NB4 (cell line): Measurements from ENCODE around the gene MIDN.

Source experiments
- DNase-seq: peaks from one replicate; pipeline ENCODE4 v3.0.0; 2010; ENCODE audit warnings: low read depth
- H3K4me3 ChIP-seq: one replicate; pipeline ENCODE4 v1.5.1; 2011; ENCODE audit warnings: mild to moderate bottlenecking, low read depth, low read length, moderate library complexity
- MYC ChIP-seq: IDR thresholded peaks from 2 replicates; pipeline ENCODE4 v1.6.1; 2011; ENCODE audit warnings: low read depth, low read length
- POLR2A ChIP-seq: IDR thresholded peaks from 2 replicates; pipeline ENCODE4 v1.6.1; 2011; ENCODE audit warnings: mild to moderate bottlenecking; ENCODE audit not compliant: insufficient read length; ENCODE audit errors: extremely low read depth
- TF ChIP-seq, protein P1 (sequence below): IDR thresholded peaks from 2 replicates; pipeline ENCODE4 v1.6.1; 2011; ENCODE audit warnings: low read depth, low read length
- TF ChIP-seq, protein P2 (sequence below): IDR thresholded peaks from one replicate; pipeline ENCODE4 v1.5.1; 2012; ENCODE audit warnings: low read depth, low read length

MIDN gene

DNA sequence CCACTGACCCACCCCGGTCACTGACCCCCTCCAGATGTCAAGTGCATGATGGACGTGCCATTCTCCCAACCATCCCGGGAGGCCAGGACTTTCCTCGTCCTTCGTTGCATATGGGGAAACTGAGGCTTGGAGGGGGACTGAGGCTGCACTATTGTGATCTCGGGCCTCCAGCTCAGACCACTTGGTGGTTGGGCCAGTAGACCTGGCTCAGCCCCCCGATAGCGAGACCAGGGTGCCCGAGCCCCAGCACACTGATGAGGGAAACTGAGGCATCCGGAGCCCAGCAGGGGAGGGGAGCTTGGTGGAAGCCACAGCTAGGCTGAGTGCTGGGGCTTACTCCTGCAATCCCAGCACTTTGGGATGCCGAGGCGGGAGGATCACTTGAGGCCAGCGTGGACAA lies 47.7 kb downstream of the MIDN start:
- no peak for DNase-seq
- TF ChIP-seq, protein P1, sequence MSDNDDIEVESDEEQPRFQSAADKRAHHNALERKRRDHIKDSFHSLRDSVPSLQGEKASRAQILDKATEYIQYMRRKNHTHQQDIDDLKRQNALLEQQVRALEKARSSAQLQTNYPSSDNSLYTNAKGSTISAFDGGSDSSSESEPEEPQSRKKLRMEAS: no peak
- TF ChIP-seq, protein P2, sequence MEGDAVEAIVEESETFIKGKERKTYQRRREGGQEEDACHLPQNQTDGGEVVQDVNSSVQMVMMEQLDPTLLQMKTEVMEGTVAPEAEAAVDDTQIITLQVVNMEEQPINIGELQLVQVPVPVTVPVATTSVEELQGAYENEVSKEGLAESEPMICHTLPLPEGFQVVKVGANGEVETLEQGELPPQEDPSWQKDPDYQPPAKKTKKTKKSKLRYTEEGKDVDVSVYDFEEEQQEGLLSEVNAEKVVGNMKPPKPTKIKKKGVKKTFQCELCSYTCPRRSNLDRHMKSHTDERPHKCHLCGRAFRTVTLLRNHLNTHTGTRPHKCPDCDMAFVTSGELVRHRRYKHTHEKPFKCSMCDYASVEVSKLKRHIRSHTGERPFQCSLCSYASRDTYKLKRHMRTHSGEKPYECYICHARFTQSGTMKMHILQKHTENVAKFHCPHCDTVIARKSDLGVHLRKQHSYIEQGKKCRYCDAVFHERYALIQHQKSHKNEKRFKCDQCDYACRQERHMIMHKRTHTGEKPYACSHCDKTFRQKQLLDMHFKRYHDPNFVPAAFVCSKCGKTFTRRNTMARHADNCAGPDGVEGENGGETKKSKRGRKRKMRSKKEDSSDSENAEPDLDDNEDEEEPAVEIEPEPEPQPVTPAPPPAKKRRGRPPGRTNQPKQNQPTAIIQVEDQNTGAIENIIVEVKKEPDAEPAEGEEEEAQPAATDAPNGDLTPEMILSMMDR: no peak
- no peak for TF ChIP-seq POLR2A
- no peak for TF ChIP-seq MYC
- H3K4me3 ChIP-seq: no peak overlapping the region

DNA sequence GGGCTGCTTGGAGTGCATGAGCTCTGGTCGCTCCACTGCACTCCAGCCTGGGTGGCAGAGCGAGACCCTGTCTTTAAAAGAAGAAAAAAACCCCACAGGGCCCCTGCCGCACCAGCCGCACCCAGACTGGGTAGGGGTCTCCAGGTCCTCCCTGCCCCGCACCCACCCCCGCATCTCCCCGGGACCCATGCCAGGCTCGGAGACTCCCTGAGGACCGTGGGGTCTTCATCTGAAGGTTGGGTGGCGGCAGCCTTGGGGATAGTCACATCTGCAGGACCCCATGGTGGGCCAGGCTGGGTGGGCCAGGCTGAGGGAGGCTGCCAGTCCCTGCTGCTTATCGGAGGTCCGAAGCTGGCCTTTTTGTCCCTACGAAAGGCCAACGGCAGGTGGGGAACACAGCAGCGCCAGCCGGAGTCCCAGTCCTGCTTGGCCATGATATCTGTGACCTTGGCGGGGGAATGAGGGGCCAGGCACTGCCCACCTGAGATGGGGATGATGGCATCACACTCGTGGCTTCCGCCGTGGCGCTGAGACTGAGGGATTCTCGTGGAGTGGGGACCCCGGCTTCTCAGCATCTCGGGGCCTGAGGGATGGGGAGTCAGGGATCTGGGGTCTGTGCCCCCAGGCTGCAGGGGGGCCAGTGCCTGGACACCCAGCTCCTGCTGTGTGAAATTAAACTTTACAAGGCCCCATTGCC lies 48.3 kb downstream of the MIDN start:
- no peak overlapping the region for H3K4me3 ChIP-seq
- TF ChIP-seq POLR2A: no peak
- TF ChIP-seq, protein P2: no peak
- TF ChIP-seq MYC: no peak
- TF ChIP-seq, protein P1: no peak
- no peak for DNase-seq

DNA sequence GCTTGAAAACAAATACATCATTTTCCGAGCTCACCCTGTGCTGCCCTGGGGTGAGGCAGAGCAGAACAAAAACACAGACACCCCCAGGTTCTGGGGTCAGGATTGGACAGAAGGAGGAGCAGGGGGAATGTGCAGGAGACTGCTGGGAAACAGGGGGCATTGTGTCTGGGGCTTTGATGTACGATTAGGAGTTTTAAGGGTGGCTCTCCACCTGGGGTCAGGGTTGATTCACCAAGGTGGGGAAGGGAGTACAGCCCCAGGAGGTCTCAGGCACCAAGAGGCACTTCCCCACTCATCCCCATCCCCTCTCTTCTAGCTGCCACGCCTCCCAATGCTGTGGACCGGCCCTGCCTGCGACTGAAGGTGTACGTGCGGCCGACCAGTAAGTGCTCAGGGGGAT lies 49.9 kb downstream of the MIDN start:
- TF ChIP-seq, protein P2: no peak
- TF ChIP-seq, protein P1: no peak
- TF ChIP-seq POLR2A: no peak
- TF ChIP-seq MYC: no peak
- no peak overlapping the region for H3K4me3 ChIP-seq
- DNase-seq: no peak

DNA sequence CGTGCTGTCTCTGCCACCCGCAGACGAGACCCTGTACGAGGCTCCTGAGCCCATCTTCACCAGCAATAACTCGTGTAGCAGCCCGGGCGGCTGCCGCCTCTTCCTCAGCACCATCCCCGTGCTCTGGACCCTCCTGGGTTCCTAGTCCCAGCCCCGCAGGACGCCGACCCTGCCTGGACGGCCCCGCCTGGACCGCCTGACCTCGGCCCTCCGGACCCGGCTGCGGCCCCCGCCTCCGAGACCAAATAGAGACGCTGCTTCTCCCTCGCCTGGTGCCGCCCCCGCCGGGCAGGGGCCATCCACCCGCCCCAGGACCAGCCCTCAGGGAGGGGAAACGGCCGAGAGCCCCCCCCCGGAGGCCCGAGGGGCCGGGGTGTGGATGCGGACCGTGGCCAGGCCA lies 51.4 kb downstream of the MIDN start:
- no peak for DNase-seq
- no peak overlapping the region for H3K4me3 ChIP-seq
- TF ChIP-seq MYC: no peak
- TF ChIP-seq, protein P1: no peak
- TF ChIP-seq POLR2A: no peak
- TF ChIP-seq, protein P2: no peak

DNA sequence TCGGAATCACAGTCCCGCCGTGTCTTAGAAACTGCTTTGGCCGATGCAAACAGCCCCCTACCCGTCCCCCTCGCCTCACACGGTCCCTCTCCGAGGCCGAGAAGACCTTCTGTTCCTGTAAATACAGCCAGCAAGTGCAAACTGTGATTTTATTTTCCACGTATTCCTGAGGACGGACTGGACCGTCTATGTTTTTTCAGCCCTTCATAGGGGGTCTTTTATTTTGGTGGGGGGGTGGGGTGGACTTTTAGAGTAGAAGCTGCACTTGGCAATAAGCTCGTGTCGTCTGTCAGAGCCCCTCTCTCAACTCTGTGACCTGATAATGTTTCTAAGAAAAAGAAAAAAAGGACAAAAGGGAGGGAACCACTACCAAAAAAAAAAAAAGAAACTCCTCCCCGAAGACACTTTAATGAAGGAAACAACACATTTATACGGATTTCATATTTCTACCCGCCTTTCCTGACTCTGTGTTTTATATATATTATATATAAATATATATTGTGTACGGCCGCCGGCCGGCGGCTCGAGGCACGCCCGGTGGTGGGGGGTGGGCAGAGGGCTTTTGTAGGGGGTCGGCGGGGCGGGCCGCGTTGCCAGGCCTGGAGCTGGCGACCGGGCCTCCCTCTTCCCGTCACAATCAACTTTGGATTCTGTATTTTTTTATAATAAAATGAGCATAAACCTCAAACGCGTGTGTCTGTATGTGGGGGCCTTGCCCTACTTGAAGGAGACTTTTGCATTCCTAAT lies 52.5 kb downstream of the MIDN start:
- no peak for DNase-seq
- H3K4me3 ChIP-seq: no peak overlapping the region
- TF ChIP-seq, protein P1: no peak
- TF ChIP-seq POLR2A (no peak), MYC (no peak)
- TF ChIP-seq, protein P2: no peak
